Left renal cortex interstitium (tissue), 4 donors: ENCODE data around the gene SIK3. TPM values are rescaled to one million over a fixed set of nuclear protein-coding genes. Genes with fewer than 3 reads are reported as not detected.
"Not testable (repeated sequence)": the region's sequence is repeated elsewhere in the genome, so short reads cannot be mapped to it uniquely, and the experiment has no call there.

Experiments used
- DNase-seq, 4 donors: peaks; one replicate each; pipeline ENCODE4 v3.0.0-alpha.2; 2013; ENCODE audit warnings: low read depth in 4 of 4, low spot score in 2 of 4, missing footprints in 1 of 4
- polyA plus RNA-seq, 4 donors: library from polyadenylated mRNA; unstranded; fragments of 120-200 nt; gene quantifications; one replicate each; pipeline ENCODE4 v1.2.1, GENCODE V29; 2013; ENCODE audit not compliant: insufficient read length in 4 of 4

The SIK3 gene
- polyA plus RNA-seq, 4 donors = 26.1 to 50.9 (median 35.8) TPM

DNA sequence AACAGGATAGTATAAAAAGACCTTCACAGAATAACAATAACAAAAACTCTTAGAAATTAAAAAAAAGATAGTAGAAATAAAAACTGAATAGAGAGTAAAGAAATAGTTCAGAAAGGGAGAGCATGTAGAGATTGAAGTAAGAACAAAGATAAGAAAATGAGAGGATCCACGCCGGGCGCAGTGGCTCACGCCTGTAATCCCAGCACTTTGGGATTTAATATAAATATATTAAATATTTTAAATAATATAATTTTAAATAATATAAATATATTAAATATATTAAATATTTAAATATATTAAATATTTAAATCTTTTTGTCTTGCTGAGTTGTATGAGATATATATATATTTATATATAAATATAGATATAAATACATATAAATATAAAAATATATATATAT is 286.1 kb downstream of the SIK3 start:
- no peak for DNase-seq

DNA sequence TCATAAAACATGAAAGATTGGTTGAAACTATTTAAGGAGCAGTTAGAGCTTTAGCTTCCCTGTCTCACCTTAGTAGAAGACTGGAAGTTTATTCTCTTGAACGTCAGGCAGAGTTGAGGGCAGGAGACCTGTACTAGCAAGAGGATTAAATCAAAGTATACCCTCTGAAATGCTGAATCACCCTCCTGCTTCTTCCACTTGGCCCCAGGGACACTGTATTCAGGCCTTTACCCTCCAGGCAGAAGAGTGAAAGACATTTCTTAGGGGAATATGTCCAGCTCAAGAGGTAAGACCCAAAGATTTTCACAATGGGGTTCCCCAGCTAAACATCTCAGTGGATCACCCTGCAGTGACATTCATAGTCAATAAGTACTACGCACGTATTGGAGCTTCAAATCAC is 287.0 kb downstream of the SIK3 start:
- no peak for DNase-seq

- DNase-seq = no peak
These were observed 289.7 kb downstream of the SIK3 start for GRCh38 chr11:116808262-116809175.

DNA sequence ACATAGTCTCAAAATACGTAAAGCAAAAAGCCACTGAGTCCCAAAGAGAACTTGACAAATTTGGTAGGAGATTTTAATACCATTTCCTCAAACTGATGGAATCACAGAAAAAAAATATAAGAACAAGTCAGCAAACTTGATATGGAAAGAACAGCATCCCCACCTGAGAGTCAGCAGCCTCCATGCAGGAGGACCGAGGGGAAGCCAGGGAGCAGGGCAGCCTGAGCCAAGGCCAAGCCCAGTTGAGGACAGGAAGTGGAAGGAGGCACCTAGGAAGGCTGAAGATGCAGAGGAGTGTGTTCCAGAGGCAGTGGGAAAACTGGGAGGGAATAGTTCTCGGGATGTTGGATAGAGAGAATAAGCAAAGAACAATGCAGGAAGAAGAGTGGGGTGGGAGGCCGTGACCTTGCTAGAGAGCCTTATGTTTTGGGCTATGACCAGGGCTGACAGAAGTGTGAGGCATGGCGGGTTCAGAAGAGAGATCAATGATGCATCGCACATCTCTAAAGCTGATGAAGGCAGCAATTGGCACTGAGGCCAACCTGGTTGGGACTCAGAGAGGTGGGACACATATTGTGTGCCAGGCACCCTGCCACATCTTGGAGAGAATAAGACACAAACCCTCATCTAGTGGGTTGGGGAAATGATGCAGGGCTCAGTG is 290.5 kb downstream of the SIK3 start:
- no peak for DNase-seq

- no peak for DNase-seq
These were observed 294.2 kb downstream of the SIK3 start for GRCh38 chr11:116804001-116804400.

DNA sequence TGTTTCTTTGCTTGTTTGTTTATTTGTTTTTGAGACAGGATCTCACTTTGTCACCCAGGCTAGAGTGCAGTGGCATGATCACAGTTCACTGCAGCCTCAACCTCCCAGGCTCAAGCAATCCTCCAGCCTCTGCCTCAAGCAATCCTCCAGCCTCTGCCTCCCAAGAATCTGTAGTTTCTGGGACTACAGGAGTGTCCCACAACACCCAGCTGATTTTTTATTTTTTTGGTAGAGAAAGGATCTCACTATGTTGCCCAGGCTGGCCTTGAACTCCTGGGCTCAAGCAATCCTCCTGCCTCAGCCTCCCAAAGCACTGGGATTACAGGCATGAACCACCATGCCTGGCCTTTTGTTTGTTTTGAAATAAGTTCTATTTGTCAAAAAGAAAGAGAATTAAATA is 296.6 kb downstream of the SIK3 start:
- not testable (repeated sequence) for DNase-seq

- DNase-seq = no peak
These were observed 297.6 kb downstream of the SIK3 start for GRCh38 chr11:116800610-116801009.

GRCh38 chr11:116798368-116798767 is 299.9 kb downstream of the SIK3 start:
- DNase-seq = no peak

GRCh38 chr11:116797816-116798215 is 300.4 kb downstream of the SIK3 start:
- no peak for DNase-seq

DNA sequence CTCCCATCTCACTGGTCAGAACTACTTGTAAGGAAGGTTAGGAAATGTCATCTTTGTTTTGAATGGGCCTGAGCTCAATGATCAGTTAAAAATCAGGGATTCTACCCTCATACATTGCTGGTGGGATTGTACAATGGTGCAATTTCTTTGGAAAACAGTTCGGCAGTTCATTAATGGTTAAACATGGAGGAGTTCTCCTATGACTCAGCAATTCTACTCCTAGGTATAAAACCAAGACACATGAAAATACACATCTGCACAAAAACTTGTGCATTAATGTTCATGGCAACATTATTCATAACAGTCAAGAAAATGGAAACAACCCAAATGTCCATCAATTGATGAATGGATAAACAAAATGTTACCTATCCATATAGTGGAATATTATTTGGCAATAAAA is 301.7 kb downstream of the SIK3 start:
- no peak for DNase-seq

DNA sequence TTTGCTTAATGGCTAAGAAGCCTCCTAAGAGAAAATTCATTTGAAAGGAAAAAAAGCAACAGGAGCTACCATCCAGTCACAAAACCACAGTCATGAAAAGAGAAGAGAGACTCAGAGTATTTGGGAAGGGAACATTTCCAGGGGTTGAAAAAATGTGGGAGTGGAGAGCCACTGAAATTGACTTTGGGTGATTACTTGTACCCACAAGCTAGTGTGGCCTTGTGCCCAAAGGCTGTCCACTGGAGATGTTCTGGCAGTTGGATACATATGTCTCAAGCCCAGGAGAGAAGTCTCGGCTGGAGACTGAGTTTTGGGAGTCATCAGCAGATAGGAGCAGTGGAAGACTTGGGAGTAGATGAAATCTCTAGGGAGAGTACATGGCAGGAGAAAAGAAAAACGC is 303.4 kb downstream of the SIK3 start:
- no peak for DNase-seq

- no peak for DNase-seq
These were observed 304.5 kb downstream of the SIK3 start for GRCh38 chr11:116793772-116794097.

Other genes starting within 250 kb of the SIK3 start
- gene PAFAH1B2, start 45.9 kb upstream of the SIK3 start, polyA plus RNA-seq = 10 to 100 TPM; 71.3 to 77.8 (median 73.8) TPM
- 10 to 100 TPM; 36.9 to 56.2 (median 44.1) TPM for gene SIDT2, start 80.3 kb upstream of the SIK3 start, polyA plus RNA-seq
- gene TAGLN, start 100.9 kb upstream of the SIK3 start, polyA plus RNA-seq = 100 to 1,000 TPM; 133 to 170 (median 142) TPM
- gene PCSK7, start 133.6 kb upstream of the SIK3 start, polyA plus RNA-seq = 10 to 100 TPM; 18.5 to 40.5 (median 29.3) TPM
- gene RNF214, start 134.2 kb upstream of the SIK3 start, polyA plus RNA-seq = 10 to 100 TPM; 24.5 to 36.7 (median 32.9) TPM
- gene BACE1-AS, start 192.9 kb upstream of the SIK3 start, polyA plus RNA-seq = 10 to 100 TPM; 13.9 to 26.6 (median 19.2) TPM
- gene BACE1, start 217.8 kb upstream of the SIK3 start, polyA plus RNA-seq = 10 to 100 TPM; 52.1 to 64.7 (median 59.3) TPM
- 10 to 100 TPM; 18.1 to 43.4 (median 31.2) TPM for gene CEP164, start 229.4 kb upstream of the SIK3 start, polyA plus RNA-seq